ENCODE data around the gene BCL7A. TPM values are rescaled to one million over a fixed set of nuclear protein-coding genes. Genes with fewer than 3 reads are reported as not detected.

The BCL7A gene
- total and polyA plus RNA-seq, 9 of the 15 experiments (the other 6 are each of a cell fraction or from before 2014, with no cell fraction given) = 0.25 to 21.9 (median 14.9) TPM

DNA sequence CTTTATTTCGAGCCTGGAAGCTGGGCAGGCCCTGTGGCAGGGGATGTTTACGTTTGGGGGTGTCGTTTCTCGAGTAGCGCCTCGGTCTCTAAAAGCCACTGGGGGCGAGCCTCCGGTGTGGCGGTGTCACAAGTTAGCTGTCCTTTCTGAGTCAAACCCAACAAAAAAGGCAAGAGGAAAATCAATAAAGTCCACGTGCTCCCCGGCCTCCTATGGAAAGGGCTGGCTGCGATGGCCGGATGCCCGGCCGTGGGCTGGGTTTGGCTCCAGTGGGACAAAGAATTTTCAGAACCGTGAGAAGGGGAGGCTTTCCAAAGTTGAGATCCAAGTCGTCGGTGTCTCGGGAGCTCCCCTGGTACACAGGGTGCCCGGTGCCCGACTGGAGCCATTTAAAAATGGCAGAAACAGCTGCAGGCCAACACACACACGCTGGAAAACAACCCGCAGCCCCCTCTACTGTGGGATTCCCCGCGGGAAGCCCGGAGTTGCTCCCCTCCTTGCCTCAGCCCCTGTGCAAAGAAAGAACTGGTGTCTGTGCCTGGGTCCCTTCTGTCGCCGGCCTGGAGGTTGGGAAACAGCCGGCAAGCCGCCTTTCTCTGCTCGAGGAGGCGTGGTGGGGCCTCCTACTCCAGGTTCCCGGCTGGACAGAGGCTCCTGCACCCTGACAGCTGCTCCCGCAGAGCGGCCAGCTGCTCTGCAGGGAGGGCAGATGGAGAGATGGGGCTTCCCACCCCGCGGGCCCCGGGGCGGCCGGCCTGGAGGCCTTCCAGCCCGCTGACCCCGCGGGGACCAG is 1.9 kb downstream of the BCL7A start (continued):
- TF ChIP-seq SP2 (IDR thresholded peaks at IDR 0.05; ENCODE audit: extremely low read depth, low read depth, low read length, poor library complexity, severe bottlenecking) (no peak), RBM25 (IDR thresholded peaks at IDR 0.05; ENCODE audit: low read depth, low read length, severe bottlenecking) (no peak), SIN3A (IDR thresholded peaks at IDR 0.05; ENCODE audit: borderline replicate concordance in 2 of 2, control insufficient read depth in 1 of 2, low read depth in 2 of 2, low read length in 2 of 2) (peak in 1 of 2 experiments; percentile 99), KAT7 (CRISPR knock-in tag; IDR thresholded peaks at IDR 0.05; ENCODE audit: borderline replicate concordance) (no peak), ZNF589 (CRISPR knock-in tag; IDR thresholded peaks at IDR 0.05; ENCODE audit: low read depth) (no peak), RCOR1 (IDR thresholded peaks at IDR 0.05; ENCODE audit: borderline replicate concordance in 1 of 2, low read depth in 2 of 2, low read length in 2 of 2) (no peak)
- TF ChIP-seq, protein P1, sequence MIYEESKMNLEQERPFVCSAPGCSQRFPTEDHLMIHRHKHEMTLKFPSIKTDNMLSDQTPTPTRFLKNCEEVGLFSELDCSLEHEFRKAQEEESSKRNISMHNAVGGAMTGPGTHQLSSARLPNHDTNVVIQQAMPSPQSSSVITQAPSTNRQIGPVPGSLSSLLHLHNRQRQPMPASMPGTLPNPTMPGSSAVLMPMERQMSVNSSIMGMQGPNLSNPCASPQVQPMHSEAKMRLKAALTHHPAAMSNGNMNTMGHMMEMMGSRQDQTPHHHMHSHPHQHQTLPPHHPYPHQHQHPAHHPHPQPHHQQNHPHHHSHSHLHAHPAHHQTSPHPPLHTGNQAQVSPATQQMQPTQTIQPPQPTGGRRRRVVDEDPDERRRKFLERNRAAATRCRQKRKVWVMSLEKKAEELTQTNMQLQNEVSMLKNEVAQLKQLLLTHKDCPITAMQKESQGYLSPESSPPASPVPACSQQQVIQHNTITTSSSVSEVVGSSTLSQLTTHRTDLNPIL (CRISPR knock-in tag; IDR thresholded peaks at IDR 0.05) = no peak
- TF ChIP-seq, protein P2, sequence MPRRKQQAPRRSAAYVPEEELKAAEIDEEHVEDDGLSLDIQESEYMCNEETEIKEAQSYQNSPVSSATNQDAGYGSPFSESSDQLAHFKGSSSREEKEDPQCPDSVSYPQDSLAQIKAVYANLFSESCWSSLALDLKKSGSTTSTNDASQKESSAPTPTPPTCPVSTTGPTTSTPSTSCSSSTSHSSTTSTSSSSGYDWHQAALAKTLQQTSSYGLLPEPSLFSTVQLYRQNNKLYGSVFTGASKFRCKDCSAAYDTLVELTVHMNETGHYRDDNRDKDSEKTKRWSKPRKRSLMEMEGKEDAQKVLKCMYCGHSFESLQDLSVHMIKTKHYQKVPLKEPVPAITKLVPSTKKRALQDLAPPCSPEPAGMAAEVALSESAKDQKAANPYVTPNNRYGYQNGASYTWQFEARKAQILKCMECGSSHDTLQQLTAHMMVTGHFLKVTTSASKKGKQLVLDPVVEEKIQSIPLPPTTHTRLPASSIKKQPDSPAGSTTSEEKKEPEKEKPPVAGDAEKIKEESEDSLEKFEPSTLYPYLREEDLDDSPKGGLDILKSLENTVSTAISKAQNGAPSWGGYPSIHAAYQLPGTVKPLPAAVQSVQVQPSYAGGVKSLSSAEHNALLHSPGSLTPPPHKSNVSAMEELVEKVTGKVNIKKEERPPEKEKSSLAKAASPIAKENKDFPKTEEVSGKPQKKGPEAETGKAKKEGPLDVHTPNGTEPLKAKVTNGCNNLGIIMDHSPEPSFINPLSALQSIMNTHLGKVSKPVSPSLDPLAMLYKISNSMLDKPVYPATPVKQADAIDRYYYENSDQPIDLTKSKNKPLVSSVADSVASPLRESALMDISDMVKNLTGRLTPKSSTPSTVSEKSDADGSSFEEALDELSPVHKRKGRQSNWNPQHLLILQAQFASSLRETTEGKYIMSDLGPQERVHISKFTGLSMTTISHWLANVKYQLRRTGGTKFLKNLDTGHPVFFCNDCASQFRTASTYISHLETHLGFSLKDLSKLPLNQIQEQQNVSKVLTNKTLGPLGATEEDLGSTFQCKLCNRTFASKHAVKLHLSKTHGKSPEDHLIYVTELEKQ (CRISPR knock-in tag; IDR thresholded peaks at IDR 0.05) = no peak
- TF ChIP-seq, protein P3, sequence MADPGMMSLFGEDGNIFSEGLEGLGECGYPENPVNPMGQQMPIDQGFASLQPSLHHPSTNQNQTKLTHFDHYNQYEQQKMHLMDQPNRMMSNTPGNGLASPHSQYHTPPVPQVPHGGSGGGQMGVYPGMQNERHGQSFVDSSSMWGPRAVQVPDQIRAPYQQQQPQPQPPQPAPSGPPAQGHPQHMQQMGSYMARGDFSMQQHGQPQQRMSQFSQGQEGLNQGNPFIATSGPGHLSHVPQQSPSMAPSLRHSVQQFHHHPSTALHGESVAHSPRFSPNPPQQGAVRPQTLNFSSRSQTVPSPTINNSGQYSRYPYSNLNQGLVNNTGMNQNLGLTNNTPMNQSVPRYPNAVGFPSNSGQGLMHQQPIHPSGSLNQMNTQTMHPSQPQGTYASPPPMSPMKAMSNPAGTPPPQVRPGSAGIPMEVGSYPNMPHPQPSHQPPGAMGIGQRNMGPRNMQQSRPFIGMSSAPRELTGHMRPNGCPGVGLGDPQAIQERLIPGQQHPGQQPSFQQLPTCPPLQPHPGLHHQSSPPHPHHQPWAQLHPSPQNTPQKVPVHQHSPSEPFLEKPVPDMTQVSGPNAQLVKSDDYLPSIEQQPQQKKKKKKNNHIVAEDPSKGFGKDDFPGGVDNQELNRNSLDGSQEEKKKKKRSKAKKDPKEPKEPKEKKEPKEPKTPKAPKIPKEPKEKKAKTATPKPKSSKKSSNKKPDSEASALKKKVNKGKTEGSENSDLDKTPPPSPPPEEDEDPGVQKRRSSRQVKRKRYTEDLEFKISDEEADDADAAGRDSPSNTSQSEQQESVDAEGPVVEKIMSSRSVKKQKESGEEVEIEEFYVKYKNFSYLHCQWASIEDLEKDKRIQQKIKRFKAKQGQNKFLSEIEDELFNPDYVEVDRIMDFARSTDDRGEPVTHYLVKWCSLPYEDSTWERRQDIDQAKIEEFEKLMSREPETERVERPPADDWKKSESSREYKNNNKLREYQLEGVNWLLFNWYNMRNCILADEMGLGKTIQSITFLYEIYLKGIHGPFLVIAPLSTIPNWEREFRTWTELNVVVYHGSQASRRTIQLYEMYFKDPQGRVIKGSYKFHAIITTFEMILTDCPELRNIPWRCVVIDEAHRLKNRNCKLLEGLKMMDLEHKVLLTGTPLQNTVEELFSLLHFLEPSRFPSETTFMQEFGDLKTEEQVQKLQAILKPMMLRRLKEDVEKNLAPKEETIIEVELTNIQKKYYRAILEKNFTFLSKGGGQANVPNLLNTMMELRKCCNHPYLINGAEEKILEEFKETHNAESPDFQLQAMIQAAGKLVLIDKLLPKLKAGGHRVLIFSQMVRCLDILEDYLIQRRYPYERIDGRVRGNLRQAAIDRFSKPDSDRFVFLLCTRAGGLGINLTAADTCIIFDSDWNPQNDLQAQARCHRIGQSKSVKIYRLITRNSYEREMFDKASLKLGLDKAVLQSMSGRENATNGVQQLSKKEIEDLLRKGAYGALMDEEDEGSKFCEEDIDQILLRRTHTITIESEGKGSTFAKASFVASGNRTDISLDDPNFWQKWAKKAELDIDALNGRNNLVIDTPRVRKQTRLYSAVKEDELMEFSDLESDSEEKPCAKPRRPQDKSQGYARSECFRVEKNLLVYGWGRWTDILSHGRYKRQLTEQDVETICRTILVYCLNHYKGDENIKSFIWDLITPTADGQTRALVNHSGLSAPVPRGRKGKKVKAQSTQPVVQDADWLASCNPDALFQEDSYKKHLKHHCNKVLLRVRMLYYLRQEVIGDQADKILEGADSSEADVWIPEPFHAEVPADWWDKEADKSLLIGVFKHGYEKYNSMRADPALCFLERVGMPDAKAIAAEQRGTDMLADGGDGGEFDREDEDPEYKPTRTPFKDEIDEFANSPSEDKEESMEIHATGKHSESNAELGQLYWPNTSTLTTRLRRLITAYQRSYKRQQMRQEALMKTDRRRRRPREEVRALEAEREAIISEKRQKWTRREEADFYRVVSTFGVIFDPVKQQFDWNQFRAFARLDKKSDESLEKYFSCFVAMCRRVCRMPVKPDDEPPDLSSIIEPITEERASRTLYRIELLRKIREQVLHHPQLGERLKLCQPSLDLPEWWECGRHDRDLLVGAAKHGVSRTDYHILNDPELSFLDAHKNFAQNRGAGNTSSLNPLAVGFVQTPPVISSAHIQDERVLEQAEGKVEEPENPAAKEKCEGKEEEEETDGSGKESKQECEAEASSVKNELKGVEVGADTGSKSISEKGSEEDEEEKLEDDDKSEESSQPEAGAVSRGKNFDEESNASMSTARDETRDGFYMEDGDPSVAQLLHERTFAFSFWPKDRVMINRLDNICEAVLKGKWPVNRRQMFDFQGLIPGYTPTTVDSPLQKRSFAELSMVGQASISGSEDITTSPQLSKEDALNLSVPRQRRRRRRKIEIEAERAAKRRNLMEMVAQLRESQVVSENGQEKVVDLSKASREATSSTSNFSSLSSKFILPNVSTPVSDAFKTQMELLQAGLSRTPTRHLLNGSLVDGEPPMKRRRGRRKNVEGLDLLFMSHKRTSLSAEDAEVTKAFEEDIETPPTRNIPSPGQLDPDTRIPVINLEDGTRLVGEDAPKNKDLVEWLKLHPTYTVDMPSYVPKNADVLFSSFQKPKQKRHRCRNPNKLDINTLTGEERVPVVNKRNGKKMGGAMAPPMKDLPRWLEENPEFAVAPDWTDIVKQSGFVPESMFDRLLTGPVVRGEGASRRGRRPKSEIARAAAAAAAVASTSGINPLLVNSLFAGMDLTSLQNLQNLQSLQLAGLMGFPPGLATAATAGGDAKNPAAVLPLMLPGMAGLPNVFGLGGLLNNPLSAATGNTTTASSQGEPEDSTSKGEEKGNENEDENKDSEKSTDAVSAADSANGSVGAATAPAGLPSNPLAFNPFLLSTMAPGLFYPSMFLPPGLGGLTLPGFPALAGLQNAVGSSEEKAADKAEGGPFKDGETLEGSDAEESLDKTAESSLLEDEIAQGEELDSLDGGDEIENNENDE (IDR thresholded peaks at IDR 0.05; ENCODE audit: low read depth, low read length) = no peak
